Measurements from ENCODE around the gene RPP14.

The RPP14 gene

GRCh38 chr3:58353722-58354553 is 47.9 kb downstream of the RPP14 start:
- TF ChIP-seq CTCF (conservative IDR thresholded peaks at IDR 0.05), result no peak
- no peak overlapping the region for H3K27ac ChIP-seq

DNA sequence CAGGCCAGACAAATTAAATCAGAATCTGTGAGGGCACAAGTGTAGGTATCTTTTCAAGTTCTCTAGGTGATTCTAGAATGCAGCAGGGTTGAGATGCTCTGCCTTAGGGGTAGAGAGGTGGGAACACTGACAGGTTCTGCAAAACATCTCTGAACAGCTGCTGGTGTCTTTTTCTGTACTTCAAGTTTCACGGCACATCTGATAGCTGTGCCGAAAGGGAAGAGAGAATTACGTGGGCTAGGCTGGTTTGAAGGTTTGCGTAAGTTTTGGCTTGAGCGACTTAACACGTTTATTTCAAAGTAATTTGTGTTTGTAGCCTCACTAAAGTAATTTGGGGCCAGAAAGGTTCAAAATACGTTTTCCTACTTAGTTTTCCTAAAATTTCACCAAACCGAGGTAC is 49.1 kb downstream of the RPP14 start:
- no peak for TF ChIP-seq CTCF (conservative IDR thresholded peaks at IDR 0.05)
- H3K27ac ChIP-seq, result no peak overlapping the region

- H3K27ac ChIP-seq, result no peak overlapping the region
- no peak for TF ChIP-seq CTCF (conservative IDR thresholded peaks at IDR 0.05)
Measured at GRCh38 chr3:58356054-58356453, 50.0 kb downstream of the RPP14 start.

DNA sequence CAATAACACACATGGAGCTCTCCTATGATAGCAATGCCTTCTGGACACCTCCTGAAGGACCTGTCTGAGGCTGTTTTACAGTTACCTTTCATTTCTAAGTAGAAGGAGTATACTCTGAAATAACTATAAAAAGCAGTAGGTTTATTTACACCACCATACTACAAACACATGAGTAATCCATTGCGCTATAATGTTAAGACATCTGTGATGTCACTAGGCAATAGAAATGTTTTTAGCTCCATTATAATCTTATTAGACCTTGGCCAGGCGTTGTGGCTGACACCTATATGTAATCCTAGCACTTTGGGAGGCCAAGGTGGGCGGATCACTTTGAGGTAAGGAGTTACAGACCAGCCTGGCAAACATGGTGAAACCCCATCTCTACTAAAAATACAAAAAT is 51.4 kb downstream of the RPP14 start:
- H3K27ac ChIP-seq, result no peak overlapping the region
- TF ChIP-seq CTCF (conservative IDR thresholded peaks at IDR 0.05), result no peak

DNA sequence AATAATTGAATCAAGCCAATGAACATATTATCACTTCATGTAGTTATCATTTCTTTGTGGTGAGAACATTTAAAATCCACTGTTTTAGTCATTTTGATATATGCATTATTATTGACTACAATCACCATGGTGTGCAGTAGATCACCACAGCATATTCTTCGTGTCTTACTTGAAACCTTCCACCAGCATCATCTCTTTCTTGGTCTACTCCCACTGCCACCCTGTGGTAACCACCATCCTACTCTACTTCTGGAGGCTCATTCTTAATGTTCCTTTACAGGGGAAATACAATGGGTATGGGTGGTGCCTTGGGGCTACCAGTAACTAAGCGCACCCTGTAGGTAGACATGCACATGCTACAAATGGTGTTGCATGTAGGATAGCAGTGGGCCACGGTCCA is 52.0 kb downstream of the RPP14 start:
- no peak for TF ChIP-seq CTCF (conservative IDR thresholded peaks at IDR 0.05)
- no peak overlapping the region for H3K27ac ChIP-seq

- no peak for TF ChIP-seq CTCF (conservative IDR thresholded peaks at IDR 0.05)
- no peak overlapping the region for H3K27ac ChIP-seq
Measured at GRCh38 chr3:58358808-58359207, 52.8 kb downstream of the RPP14 start.

DNA sequence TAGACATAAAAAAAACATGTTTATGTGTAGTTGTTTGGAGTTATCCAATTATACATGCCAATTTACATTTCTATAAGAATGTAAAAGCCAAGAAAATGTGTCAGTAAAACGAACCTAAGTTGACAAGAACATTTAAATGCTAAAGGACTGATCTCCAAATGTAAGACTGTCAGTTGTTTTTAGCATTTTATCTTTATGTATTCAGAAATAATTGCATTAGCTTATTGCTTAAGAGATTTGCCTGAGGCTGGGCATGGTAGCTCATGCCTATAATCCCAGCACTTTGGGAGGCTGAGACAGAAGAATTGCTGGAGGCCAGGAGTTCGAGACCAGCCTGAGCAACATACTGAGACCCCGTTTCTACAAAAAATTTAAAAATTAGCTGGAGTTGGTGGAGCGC is 53.6 kb downstream of the RPP14 start:
- TF ChIP-seq CTCF (conservative IDR thresholded peaks at IDR 0.05), result no peak
- H3K27ac ChIP-seq, result no peak overlapping the region

All from VCaP (cell line).